T-helper 22 cell (primary cell): ENCODE data around the gene PPT1.
"Not testable (repeated sequence)": the region's sequence is repeated elsewhere in the genome, so short reads cannot be mapped to it uniquely, and the experiment has no call there.

Experiments
- DNase-seq: peaks from one replicate; pipeline ENCODE4 v3.0.0-alpha.2; 2020; ENCODE audit warnings: low read depth

Gene PPT1

DNA sequence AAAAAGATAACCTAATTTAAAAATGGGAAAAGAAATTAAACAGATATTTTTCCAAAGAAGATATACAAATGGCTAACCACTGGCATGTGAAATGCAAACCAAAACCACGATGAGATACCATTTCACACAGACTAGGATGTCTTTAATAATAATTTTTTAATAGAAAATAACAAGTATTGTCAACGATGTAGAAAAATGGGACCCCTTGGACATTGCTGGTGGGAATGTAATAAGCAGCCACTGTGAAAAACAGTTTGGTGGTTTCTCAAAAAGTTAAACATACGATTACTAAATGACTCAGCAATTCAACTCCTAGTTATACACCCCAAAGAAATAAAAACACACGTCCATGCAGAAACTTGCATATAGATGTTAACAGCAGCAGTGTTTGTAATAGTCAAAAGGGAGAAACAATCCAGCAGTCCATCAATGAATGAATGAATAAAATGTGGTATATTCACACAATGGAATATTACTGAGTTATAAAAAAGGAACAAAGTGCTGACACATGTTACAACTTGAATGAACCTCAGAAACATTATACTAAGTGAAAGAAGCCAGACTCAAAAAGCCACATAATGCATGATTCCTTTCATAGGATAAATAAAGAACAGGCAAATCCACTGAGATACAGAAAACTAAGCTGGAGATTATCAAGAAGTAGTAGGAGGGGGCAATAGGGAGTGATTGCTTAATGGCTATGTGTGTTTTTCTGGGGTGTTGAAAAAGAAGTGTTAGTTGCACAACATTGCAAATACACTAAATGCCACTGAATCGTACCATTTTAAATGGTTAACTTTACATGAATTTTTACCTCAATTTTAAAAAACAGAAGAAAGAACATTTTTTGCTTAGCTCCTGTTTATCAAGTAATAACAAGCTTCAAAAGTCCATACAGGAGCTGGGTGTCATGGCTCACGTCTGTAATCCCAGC, 4.1 kb downstream of the PPT1 start:
- no peak for DNase-seq

DNA sequence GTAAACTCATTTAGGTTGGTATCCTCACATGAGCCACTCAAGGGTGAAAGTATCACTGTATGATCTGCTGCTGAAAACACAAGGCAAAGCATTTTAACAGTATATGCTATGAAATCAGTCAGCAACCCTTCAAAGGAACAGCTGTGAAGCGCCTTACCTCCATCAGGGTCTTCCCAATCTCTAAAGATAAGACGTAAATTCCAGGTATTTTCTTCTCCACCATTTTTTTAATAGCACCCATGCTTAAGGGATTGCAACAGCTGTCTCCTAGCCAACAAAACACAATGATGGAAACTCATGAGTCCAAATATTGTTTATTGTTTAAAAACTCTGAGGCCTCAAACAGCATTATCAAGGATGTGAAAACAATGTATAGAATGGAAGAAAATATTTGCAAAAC, 4.8 kb downstream of the PPT1 start:
- DNase-seq, result no peak

DNA sequence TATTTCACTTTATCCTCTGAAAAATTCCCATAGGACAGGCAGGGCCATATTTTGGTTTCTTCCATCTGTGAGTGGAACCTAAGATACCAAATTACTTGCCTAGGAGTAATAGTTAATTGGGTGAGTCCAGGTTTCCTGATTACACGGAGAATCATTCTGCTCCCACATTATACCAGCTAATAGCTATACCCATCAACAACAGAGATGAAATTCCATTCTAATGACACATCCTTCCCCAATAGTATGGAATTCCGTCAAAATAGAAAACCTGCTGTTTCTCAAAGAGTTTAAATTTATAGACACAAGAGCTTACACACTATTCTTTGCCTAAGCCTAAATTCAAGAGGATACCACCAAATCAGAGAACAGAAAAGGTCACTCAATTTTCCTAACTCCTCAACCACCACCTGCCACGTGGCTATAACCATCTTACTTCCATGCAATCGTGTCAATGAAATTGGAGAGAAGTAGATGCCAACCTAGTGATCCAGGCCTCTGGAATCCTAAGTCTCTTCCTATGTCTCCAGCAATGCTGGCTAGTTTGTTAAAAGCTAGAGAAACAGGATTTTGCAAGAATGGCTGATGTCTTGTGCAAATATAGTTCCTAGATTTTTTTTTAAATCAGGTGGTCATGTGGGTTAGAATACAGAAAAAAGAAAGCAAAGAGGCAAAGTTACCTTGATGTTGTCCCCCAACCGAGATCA, 6.2 kb downstream of the PPT1 start:
- DNase-seq, result no peak

DNA sequence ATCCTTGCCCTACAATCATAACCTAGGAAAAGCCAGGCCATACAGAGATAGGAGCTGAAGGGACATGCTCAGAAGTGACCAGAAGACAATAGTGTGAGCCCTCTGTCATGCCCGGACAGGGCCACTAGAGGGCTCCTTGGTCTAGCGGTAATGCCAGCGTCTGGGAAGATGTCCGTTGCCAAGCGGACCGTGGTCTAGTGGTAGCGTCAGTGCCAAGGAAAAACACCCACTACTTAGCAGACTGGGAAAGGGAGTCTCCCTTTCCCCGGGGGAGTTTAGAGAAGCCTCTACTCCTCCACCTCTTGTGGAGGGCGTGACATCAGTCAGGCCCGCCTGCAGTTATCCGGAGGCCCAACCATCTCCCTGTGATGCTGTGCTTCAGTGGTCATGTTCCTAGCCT, 12.3 kb downstream of the PPT1 start:
- not testable (repeated sequence) for DNase-seq

DNA sequence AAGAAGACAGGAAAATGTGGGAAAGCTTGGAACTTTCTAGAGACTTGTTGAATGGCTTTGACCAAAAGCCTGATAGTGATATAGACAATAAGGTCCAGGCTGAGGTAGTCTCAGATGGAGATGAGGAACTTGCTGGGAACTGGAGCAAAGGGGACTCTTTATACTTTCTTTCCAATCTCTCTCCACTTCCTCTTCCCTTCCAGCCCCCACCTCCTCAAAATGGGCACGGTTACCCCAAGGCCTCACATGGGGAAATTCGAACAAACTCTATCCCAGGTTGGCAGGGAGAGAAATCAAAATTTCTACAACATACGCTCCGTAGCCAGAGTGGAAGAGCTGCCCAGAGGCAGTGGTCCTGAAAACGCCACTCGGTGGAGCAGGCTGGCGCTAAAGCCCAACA, 15.2 kb downstream of the PPT1 start:
- no peak for DNase-seq

DNA sequence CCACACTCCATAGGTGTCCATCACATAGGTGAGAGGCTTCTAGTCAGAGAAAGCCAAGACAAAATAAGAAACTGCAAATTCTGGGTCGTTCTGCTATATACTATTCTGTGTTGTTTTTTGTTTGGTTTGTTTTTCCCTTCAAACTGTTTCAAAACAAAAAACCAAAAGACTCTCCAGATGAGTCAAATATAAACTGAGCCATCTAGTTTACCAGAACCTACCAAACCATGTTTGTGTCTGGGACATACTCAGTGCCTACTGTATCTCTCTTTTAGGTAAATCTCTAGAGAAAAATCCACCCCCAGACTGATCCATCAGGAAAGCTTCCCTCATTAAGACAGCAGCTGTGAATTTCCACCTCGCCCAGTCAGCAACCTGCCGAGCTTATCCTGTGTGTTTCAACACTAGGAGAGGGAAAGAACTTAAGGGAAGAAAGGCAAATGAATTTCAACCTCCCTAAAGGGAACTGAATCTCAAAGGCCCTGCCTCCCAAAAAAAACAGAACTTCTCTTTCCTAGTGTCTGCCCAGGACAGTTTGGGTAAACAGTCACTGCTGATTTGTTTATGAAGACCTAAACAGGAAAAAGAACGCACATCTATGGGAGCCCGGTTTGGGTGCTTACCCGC, 17.2 kb downstream of the PPT1 start:
- no peak for DNase-seq

DNA sequence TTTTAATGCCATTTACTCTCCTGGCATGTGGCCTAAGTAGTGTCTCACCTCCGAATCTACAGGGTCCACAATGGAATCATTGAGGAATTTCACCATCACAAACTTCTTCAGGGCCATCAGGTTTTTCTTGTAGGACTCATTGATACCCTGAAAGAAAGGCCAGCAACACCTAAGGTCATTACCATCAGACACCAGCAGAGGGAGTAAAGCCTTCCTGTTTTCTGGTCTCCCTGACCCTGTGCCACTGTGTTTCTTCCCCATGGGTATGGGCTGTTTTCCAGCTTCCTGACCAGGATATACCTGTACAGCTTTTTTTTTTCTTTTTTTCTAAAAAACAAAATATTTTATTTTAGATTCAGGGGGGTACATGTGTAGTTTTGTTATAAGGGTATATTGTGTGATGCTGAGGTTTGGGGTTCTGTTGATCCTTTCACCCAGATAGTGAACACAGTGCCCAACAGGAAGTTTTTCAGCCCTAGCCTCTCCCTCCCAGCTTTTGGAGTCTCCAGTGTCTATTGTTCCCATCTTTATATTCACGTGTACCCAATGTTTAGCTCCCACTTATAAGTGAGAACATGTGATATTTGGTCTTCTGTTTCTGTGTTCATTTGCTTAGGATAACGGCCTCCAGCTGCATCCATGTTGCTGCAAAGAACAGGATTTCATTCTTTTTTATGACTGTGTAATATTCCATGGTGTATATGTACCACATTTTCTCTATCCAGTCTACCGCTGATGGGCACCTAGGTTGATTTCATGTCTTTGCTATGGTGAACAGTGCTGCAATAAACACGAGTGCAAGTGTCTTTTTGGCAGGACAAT, 18.3 kb downstream of the PPT1 start:
- DNase-seq, result no peak

DNA sequence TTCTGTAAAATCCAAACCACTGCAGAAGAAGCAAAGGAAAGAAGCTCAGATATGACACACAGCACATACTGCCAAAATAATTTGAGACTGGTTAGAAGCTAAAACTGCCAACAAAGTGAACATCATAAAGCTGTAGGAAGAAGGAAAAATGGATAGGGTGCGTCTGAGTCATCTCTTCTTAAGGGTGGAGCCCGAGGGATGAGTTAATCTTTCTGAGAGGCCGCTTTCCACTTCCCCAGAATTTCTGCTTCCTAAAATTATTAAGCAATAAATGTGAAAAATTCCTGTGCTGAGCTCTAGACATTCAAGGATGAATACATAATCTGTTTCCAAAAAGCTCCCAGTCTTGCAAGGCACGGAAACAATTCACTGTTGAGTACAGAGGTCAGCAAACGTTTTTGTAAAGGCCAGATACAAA, 20.1 kb downstream of the PPT1 start:
- DNase-seq, result no peak

DNA sequence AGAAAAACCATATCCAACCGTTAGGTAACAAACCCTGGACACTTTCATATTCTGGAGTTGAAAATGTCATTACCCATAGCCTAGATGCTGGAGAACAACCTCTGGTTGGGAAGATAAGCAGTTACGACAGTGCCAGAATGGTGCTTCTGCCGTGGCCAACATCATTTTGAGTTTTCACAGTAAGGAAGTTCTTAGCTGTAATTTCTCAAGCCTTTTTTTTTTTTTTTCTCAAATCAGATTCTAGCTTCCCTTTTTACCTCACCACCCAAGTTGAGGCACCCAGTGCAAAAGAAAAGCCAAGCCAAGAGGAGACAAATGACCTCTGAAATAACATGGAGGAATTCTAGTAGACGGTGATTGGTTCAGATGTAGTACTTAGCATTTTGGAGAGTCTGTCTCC, 21.8 kb downstream of the PPT1 start:
- DNase-seq, result no peak

DNA sequence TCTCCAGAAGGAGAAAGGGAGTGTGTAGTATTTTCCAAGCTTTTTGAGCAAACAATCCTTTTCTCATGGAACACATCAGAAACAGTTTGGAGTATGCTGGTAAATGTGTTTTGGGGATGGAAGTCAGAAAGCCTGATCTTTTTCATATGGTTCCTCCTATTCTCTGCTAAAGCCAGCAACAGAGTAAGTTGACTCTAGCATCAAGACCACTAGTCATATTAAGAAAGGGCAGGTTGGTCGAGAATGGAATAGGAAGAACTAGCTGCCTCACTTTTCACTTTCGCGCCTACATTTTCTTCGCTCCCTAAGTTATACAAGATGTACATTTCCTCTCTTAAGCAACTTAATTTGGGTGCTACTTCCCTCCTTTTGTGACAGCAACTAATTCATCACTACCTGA, 24.0 kb downstream of the PPT1 start:
- DNase-seq, result no peak

DNA sequence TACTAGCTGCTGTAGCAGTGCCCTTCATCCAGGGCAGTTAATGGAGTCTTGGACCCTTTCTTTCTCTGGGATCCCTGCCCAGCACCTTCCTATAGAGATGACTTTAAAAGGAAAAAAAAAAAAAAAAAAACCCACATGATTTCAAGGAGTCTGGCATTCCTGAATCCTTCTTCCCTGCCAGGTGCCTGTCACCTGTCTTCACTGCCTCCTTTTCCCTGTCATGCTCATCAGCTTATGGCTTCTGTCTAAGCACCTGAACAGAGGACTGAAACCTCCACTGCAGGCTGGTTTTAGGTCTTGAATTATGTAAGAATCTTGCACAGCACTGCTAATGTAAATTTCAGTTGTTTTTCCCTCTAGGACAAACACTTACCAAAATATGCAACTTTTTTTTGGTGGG, 24.9 kb downstream of the PPT1 start:
- DNase-seq, result no peak

DNA sequence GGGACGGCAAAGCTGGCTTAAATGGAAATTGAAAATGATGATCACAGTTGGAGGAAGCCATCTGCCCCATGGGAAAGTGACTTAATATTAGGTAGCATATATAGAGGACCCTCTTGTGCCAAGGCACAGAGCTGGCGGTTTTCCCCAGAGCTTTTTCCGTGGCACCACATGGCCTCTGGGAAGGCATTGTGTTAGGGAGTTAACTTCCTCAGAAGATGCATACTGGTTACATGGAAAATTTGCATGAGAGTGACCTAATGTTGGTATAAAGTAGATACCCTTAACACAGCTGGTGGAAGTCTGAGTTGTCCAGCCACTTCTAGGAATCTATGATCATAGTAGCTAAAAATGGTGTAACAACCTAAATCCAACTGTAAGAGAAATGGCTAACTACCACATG, 29.2 kb downstream of the PPT1 start:
- no peak for DNase-seq

DNA sequence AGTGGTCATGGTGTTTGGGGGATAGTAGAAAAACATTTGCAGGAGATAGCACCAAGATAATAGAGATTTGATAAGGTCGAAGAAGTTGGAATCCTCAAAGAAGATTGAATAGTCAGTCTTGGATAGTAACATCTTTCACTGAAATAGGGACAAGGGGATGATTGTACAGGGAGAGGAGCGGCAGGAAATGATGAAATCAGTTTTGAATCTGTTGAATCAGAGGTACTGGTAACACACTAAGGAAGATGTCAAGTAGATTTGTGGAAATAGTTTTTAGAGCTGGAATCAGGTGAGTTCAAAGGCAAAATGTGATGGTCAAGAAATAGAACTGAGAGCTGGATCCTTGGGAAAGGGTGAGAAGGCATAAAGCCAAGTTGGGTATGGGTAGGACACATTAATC, 30.0 kb downstream of the PPT1 start:
- DNase-seq, result no peak

DNA sequence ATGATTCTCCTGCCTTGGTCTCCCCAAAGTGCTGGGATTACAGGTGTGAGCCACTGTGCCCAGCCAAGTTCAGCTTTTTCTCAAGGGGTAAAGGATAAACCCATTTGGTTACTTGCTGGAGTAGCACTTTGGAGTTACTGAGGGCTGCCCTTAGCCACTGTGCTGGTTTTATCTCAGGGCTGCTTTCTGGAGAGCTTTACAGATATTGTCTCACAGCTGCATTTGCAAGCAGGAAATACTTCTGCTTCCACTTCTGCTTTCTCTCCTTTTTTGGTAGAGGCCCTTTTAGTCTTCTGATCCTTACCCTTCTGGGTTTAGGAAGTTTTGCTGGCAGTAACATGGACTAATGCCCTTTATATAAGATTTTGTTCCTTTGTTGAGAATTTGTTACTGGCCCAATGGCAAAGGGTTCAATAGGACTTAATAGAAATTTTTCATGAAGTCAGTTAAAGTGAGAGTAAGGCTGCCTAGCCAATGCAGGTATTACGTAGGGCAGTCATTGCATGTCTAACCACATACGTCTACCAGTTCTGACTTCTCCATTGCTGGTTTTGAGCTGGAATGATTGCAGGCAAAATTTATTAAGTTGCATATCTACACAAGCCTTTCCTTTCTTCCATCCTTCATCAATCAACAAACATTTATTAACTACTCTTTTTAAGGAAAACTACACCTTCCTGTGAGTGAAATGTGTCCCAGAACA, 32.1 kb downstream of the PPT1 start:
- no peak for DNase-seq

DNA sequence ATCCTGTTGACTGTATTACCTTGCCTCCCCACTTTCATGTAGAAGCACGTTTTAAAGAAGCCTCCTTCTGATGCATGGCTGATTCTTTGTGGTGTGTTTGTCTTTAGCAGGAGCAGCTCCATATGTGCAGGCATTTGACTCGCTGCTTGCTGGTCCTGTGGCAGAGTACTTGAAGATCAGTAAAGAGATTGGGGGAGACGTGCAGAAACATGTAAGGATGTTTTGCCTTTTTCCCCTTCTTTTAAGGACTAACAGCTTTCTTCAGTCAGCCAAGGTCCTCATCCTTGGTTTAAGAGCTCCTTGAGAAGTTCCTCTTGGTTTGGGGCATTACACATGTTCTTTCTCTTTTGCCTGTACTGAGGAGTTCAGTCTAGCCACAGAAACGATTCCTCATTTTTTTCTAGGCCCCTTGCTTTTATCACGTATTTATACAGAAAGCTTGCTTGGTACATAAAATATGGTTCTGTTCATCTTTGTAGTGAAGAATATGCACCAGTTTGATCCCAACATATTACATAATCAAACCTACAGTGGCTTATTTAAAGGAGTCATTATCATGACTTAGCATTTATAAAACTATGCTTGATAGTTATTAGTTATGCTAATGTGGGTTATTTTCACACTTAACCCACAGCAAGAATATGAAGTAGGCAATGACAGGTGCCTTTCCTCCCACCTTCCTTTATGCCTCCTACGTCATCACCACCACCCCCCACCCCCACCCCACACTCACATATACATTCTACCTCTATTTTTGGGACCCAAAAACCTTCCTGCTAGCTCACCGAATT, 36.9 kb downstream of the PPT1 start:
- no peak for DNase-seq

DNA sequence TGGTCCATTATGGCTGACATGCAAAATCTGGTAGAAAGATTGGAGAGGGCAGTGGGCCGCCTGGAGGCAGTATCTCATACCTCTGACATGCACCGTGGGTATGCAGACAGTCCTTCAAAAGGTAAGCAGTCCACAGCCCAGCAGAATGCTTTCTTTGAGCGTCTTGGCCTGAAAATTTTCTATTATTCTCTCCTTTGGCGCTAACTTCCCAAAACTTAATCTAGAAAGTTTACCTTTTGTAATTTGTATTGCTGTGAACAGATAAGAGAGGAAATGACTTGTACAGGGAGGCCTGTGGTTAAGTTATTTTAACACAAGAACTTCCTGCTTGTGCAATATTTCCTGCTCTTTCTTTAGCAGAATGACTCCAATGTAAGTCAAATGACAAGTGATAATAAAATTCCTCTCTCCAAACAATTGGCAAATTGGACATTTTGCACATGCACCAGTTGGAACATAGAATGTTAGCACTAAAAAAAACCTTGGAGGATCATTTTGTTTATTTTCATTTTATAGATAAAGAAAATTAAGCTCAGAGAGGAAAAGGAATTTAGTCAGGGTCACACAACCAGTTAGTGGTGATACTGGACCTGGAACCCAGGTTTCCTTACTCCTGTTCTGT, 37.6 kb downstream of the PPT1 start:
- no peak for DNase-seq

DNA sequence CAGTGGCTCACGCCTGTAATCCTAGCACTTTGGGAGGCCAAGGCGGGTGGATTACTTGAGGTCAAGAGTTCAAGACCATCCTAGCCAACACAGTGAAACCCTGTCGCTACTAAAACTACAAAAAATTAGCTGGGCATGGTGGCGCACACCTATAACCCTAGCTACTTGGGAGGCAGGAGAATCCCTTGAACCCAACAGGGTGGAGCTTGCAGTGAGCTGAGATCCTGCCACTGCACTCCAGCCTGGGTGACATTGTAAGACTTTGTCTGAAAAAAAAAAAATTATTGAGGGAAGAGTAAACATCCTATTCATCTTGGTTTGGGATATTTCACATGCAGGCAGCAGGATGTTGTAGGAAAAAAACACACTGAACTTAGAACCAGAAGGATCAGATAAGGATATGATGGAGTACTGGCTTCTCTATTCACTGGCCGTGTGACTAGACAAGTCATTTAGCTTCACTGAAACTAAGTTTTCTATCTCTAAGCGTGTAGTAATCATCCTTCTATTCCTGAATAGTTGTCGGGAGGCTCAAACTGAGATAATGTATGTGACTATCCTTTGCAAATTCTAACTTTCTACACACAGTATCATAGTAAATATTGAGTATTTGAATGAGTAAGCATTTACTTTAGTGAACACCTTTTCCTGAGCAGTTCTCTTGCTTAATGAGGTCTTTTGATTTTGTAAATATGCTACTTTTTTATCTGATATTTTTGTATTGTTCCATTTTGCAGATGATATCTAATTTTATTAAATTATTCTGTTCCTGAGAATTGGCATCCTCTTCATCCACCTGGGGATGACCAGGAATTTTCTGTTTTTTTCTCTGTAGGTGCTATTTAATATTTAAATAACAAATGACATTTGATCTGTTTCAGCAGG, 38.4 kb downstream of the PPT1 start:
- no peak for DNase-seq

DNA sequence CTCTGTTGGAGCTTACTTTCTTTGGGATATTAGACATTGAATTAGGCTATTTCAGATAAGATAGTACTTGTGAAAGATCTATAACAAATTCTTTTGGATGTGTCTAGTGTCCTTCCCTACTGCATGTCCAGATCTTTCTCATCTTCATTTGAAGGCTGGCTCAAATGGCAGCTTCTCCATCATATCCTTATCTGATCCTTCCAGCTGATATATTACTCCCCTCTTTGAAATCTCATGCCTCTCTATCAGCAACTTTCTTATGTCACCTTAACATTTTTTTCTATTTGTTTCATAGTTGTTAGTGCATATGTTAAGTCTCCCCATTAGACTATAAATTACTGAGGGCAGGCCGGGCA, 39.0 kb downstream of the PPT1 start:
- no peak for DNase-seq

DNA sequence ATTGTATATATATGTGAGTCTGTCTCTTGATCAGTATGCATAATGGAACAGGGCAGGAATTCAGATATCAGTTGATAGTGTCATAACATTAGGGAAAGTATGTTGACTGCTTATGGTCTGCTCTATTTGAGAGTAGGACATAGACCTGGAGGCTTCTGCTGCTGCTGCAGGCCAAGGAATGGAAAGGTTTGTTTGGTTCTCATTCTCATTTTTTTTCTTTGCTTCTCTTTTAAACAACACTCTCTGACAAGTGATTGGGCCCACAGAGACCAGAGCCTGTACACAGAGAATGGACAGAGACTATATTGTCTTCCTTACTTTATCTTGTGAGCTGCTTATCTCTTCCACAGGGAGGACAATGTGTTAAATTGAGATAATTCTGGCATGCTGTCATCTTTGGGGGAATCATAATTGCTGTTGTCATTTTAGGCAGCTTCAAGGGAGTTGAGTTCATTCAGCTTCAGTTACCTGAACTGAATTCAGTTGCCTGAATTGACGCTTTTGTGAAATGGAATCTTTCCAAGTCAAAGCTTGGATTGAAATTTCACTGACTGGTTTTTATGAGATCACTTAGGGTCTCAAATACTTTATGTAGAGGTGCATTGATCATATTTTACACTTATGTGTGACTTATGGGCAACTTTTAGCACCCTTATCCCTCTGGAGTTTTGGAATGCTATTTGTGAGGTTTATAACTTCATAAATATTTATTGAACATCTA, 39.6 kb downstream of the PPT1 start:
- DNase-seq, result no peak
